NT2/D1 (cell line): ENCODE measurements around the gene NCS1.

Source experiments
- SUZ12 ChIP-seq: IDR thresholded peaks from 2 replicates; pipeline ENCODE4 v1.6.1; 2011; ENCODE audit not compliant: insufficient read length, insufficient read depth; ENCODE audit errors: extremely low read depth
- YY1 ChIP-seq: IDR thresholded peaks from 2 replicates; pipeline ENCODE4 v1.6.1; 2011; ENCODE audit not compliant: insufficient read length, insufficient read depth
- ZNF274 ChIP-seq: IDR thresholded peaks from 2 replicates; pipeline ENCODE4 v1.6.1; 2011; ENCODE audit warnings: mild to moderate bottlenecking, low read depth, low read length

DNA sequence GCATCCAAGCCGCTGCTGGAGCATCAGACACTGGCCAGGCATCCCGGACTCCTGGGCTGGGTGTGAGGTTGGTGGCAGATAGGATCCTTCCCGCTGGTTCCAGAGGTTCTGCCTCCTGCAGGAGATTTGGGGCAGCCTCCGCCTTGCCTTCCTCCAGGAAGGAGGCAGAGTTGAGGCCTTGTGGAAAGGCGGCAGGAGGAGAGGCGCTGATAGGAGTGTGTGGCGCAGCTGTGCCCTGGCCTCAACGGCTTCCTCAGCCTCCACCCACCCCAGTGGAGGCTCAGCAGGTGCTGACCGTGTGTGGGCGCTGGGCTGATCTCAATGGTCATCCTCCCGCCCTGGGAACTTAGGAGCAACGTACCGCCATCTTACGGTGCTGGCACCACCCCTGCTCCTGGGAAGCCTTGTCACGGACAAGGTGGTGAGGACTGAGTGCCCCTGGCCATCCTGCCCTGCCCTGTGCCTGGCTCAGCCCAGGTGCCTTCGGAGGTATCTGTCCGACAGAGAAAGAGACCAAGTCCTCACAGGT is 10.2 kb downstream of the NCS1 start:
- TF ChIP-seq ZNF274 = no peak
- no peak for TF ChIP-seq YY1
- TF ChIP-seq SUZ12 = no peak
